HG03432 (cell line): Measurements from ENCODE around the gene ARL6IP4.
A peak's percentile ranks its signal among the peaks of the same experiment; 100 is the strongest.
"Not testable (repeated sequence)": the region's sequence is repeated elsewhere in the genome, so short reads cannot be mapped to it uniquely, and the experiment has no call there.

ENCODE experiments used
- ATAC-seq: cut with Tn5 transposase; IDR thresholded peaks from one replicate; pipeline ENCODE4 v1.9.1; 2021; ENCODE audit warnings: mild to moderate bottlenecking, moderate library complexity; ENCODE audit not compliant: unreplicated experiment

Gene ARL6IP4

DNA sequence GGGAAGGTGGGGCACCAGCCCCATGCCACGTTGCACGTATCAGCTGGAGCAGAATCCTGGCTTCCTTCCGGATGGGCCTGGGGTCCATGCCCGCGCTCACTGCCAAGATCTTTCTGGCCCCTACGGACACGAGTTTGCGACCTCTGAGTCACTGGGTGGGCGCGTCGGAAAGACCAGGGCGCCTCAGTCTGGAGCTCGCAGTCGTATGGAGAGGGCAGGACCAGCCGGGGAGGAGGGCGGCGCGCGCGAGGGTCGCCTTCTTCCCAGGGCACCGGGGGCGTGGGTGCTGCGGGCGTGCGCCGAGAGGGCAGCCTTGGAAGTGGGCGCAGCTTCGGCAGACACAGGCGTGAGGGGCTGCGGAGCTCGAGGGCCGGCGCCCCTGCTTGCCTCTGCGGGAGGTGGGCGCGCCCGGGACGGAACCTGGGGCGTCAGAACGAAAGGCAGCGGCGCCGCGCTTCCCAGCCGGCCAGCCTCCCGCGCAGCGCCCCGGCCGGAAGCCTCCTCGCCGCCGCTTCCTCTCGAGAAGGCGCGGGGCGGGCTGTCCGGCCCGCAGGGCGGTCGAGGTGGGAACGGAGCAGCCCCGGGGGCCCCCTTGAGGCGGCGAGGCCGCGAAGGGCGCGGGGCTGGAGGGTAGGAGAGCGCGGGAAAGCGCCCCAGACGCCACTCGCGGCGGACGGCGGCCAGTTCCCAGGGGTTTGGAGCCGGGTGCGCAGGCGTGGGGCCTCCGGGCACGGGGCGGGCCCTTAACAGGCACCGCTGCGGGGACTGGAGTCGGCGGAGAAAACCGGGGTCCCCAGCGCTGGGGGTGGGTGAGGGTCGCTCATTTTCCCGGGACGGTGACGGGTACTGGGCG lies at the start of gene ARL6IP4:
Gene ARL6IP4 (plus strand): TSS at position 499 of the 853 bp plus-strand sequence. CDS start 459 bp downstream, outside the sequence.
- ATAC-seq, result peak; percentile 71

GRCh38 chr12:122932207-122932606 lies 48.3 kb upstream of the ARL6IP4 start:
- ATAC-seq, result no peak

GRCh38 chr12:122934722-122935121 lies 45.8 kb upstream of the ARL6IP4 start:
- no peak for ATAC-seq

DNA sequence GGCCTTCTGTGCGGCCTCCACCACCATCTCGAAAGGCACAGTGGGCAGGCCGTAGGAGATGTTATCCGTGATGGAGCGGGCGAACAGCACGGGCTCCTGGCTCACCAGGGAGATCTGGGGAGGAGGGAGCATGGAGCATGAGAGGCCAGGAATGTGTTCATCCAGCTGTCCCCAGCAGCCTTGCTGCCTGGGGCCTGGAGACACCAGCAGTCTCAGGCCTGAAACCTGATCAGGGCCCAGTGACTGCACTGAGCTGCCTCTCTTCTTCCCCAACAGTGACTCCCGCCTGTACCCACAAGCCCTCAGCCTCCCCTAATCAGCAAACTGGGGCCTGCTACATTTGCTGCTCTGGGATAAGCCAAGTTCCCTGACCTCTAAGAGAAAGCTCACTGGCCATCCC lies 45.2 kb upstream of the ARL6IP4 start:
- ATAC-seq, result no peak

GRCh38 chr12:122937622-122938091 lies 42.8 kb upstream of the ARL6IP4 start:
- no peak for ATAC-seq

- ATAC-seq, result no peak
Measured at GRCh38 chr12:122939125-122939524, 41.4 kb upstream of the ARL6IP4 start.

DNA sequence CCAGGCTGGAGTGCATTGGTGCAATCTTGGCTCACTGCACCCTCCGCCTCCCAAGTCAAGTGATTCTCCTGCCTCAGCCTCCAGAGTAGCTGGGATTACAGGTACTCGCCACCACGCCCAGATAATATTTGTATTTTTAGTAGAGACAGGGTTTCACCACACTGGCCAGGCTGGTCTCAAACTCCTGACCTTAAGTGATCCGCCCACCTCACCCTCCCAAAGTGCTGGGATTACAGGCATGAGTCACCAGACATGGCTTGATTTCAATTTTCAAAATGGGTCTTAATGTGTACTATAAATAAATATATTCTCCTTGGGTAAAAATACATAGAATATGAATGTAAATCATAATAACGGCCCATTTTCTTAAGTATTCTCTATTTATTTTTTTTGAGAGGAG lies 39.1 kb upstream of the ARL6IP4 start:
- ATAC-seq, result not testable (repeated sequence)

- no peak for ATAC-seq
Measured at GRCh38 chr12:122942637-122943036, 37.8 kb upstream of the ARL6IP4 start.

GRCh38 chr12:122943196-122943595 lies 37.3 kb upstream of the ARL6IP4 start:
- ATAC-seq, result no peak

- no peak for ATAC-seq
Measured at GRCh38 chr12:122944605-122945592, 35.6 kb upstream of the ARL6IP4 start.

- ATAC-seq, result peak; percentile 76
Measured at GRCh38 chr12:122946690-122947341, 33.7 kb upstream of the ARL6IP4 start.

- ATAC-seq, result no peak
Measured at GRCh38 chr12:122947352-122947792, 33.1 kb upstream of the ARL6IP4 start.

DNA sequence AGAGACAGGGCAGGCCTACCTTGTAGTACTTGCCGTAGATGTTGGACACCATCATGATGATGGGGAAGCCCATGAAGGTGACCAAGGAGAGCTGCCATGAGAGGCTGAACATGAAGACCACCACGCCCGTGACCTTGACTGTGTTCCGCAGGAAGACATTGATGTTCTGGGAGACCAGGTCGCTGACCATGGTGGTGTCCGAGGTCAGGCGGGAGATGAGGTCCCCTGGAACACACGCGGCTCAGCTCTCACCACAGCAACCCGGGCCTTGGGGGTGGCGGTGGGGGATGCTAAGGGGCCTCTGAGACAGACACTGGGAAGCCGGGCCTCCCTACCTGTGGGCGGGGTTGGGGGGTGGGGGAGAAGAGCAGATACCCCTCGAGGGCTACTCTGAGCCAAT lies 31.9 kb upstream of the ARL6IP4 start:
- no peak for ATAC-seq

GRCh38 chr12:122949405-122949804 lies 31.1 kb upstream of the ARL6IP4 start:
- no peak for ATAC-seq

DNA sequence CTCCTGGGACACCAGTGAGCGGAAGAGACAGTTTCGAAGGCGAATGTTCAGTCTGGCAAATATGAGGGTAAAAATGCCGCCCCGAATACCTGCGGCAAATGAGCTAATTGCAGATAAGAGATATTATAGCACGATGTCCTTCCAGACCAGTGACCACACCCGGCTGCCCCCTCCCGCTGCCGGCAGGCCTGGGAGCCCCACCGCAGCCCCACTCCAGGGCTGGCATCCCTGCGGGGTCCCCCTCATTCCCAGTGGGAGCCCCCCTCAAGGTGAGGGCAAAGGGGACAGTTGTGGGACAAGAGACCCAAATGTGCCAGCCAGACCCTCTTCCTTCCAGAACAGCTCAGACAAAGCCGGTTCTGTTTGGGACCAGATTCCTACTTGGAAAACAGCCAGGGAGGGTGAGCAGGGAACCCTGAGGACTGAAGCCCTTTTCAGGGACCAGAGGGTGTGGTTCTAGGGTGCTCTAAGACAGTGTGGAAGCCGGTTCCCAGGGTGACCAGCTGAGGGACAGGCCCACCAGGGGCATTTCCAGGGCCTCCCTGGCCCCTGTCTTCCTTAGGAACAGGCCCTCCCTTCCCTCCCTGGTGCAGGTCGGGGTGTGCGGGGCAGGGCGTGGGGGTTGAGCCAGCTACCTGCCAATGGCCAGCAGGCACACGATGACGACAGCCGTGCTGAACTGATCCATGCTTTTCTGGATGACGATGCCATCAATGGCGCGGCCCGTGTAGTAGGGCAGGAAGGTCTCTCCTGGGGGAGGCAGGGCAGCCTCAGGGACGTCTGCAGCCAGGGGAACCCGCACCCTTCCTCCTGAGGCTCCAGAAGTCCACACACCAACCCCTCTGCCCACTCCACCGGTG lies 30.4 kb upstream of the ARL6IP4 start:
- no peak for ATAC-seq

DNA sequence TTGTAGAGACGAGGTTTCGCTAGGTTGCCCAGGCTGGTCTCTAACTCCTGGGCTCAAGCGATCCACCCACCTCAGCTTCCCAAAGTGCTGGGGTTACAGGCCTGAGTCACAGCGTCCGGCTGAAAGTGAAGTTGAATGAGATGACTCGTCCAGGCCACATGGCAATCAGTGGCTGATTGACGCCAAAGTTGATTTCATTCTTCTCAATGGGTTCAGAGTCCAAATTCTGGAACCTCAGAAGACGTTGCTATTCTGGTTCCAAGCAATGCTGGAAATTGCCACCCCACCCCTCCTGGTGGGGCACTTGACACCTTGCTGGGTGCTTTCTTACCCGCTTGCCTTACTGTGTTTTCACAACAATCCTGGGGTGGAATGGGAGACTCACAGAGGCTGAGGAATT lies 29.1 kb upstream of the ARL6IP4 start:
- no peak for ATAC-seq

DNA sequence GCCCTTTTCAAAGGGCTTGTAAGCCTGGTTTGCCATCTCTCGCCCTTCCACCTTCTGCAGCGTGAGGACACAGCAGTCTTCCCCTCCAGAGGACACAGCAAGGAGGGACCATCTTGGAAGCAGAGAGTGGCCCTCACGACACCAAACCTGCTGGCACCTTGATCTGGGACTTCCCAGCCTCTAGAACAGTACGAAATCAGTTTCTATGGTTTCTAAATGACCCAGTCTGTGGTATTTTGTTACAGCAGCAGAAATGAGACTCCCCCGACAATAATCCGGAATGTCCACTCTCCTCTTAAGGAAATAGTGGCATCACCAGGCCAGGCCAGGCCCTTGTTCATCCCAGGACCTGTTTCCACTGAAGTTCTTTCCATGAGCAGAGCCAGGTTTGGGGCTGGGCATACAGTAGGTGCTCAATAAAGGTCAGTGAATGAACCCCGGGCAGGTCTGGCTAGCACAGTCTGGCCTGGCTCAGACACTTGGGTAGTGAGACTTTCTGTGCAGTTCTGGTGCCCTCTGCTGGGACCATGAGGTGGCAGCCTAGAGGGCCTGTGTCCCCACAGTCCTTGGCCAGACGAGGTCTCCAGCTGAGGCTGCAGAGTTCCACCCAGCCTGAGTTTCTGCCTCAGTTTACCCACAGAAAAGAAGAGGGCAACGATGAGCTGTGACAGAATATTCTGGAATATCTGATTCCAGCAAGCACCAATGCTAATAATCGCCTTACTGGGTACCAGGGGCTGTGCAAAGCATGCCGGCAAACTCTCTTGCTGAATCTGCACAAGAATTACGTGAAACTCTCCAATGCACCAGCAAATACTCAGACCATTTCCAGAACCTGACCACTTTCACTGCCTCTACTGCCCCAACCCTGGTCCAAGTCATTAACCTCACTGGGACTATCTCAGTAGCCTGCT lies 28.2 kb upstream of the ARL6IP4 start:
- peak; percentile 57 for ATAC-seq

GRCh38 chr12:122955156-122955555 lies 25.3 kb upstream of the ARL6IP4 start:
- ATAC-seq, result no peak

GRCh38 chr12:122956035-122956434 lies 24.4 kb upstream of the ARL6IP4 start:
- ATAC-seq, result no peak
